ENCODE data around the gene TLE7. TPM values are rescaled to one million over a fixed set of nuclear protein-coding genes. Genes with fewer than 3 reads are reported as not detected.

Gene TLE7
- total RNA-seq, 4 donors from 2014 or later: not detected

DNA sequence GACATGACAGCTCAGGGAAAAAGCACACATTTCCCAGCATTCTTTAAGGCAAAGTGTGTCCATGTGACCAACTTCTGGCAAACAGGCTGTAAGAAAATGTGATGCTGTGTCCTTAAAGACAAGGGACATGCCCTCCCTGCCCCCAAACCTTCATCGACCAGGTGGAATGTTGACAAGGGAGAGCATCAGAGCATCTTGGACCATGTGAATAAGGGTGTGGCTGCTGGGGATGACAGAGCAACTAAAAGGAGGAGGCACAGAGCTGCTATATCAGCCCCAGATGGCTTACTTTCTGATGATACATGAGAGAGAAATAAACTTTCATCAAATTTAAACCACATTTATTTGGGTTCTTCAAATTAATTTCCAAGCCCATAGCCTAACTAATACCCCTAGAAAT is 22.4 kb upstream of the TLE7 start:
- DNase-seq (ENCODE audit: low spot score) (no peak), ATAC-seq (ENCODE audit: low FRiP score) (no peak)
- TF ChIP-seq, protein P1, sequence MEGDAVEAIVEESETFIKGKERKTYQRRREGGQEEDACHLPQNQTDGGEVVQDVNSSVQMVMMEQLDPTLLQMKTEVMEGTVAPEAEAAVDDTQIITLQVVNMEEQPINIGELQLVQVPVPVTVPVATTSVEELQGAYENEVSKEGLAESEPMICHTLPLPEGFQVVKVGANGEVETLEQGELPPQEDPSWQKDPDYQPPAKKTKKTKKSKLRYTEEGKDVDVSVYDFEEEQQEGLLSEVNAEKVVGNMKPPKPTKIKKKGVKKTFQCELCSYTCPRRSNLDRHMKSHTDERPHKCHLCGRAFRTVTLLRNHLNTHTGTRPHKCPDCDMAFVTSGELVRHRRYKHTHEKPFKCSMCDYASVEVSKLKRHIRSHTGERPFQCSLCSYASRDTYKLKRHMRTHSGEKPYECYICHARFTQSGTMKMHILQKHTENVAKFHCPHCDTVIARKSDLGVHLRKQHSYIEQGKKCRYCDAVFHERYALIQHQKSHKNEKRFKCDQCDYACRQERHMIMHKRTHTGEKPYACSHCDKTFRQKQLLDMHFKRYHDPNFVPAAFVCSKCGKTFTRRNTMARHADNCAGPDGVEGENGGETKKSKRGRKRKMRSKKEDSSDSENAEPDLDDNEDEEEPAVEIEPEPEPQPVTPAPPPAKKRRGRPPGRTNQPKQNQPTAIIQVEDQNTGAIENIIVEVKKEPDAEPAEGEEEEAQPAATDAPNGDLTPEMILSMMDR (IDR thresholded peaks at IDR 0.05): no peak

DNA sequence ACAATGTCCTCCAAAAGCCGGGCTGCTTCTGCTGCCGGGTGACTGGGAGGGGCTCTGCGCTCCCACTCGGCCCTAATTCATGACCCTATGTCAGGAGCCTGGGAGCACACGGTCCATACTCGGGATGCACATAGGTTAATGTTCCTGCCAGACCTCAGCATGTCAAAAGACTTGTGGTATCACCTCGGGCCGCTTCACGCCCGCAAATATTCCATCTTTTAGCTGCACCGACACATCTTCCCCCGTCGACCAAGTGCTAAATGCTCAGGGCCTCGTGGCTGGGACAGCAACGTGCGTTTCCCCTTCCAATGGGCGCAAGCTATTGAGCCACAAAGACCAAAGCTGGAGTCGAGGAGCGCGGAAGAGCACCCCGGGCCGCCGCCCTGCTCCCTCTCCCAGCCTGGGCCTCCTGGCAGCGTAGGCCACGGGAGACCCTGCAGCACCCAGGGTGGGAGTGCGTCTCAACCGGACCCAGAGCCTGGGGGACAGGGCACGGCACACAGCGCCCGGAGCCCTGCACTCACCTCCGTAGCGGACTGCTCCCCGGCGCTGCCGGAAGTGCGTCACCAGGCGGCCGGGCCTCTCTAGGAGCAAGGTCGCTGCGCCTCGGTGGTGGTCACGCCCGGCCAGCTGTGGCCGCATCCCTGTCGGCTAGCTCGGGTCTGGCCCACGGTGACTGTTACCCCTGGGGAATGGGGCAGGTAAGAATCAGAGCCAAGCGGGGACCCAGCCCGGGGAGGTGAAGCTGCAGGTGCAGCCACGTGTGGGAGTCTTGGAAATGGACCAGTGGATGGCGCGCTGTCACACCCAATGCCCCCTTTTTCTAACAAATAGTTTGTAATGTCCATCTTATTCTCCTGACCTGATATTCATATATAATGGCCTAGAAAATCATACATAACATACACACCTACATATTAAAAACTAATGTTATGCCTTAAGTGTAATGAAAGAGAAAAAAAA is 20.1 kb upstream of the TLE7 start, which contains the start of gene ZNF23:
ZNF23 (minus strand) TSS at position 562 of the 963 bp plus-strand sequence. CDS start 5,451 bp downstream, outside the sequence.
- peak; percentile 97 for ATAC-seq (ENCODE audit: low FRiP score)
- DNase-seq (ENCODE audit: low spot score): peak; percentile 60
- TF ChIP-seq, protein P1 (IDR thresholded peaks at IDR 0.05): no peak

DNA sequence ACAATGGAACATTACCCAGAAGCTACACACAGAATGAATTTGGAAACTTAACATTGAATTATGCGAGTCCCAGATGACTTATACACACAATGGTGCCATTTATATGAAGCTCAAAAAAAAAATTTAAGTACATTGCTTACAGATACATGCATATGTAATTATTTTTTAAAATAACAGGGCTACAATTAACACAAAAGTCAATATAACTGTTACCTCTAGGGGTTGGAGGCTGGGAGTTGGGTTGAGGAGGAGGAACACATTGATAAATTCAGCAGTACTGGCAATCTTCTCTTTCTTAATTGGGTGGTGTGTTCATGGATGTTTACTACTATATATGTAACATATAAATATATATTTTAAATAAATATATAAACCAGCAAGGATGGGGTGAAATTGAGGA is 19.1 kb upstream of the TLE7 start:
- TF ChIP-seq, protein P1 (IDR thresholded peaks at IDR 0.05): no peak
- no peak for ATAC-seq (ENCODE audit: low FRiP score)
- DNase-seq (ENCODE audit: low spot score): no peak

DNA sequence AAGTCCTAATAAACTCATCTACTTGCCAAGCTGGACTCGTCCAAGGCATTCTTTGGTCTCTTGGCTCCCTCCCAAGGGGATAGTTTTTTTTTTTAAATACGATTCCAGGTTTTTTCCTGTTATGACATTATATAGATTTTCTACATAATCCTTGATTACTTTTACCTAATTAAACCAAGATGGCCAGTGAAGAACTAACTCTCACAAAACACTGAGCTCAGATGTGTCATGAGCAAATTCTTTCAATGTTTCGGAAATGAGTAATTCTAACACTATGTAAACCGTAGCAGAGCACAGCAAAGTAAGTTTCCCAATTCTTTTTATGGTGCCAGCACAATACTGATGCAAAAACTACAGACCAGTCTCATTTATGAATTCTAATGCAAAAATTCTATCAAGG is 18.4 kb upstream of the TLE7 start:
- no peak for DNase-seq (ENCODE audit: low spot score)
- peak; percentile 56 for ATAC-seq (ENCODE audit: low FRiP score)
- TF ChIP-seq, protein P1 (IDR thresholded peaks at IDR 0.05): no peak

DNA sequence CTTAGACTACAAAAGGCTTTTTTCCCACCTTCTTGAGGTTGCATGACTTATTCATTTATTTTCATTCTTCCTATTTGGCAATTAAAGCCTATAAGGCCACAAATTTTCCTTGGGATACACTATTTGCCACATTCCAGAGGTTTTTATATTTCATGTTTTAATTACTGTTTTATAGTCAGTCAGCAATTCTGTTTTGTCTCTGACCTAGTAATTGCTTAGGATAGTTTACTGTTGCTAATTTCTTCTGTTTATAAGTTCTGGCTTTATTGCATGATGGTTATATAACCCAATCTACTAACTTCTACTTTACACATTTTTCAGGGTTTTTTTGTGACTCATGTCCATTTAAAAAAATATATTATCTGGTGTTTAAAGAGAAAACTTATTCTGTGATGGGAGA is 17.7 kb upstream of the TLE7 start:
- TF ChIP-seq, protein P1 (IDR thresholded peaks at IDR 0.05): no peak
- ATAC-seq (ENCODE audit: low FRiP score): no peak
- DNase-seq (ENCODE audit: low spot score): no peak

DNA sequence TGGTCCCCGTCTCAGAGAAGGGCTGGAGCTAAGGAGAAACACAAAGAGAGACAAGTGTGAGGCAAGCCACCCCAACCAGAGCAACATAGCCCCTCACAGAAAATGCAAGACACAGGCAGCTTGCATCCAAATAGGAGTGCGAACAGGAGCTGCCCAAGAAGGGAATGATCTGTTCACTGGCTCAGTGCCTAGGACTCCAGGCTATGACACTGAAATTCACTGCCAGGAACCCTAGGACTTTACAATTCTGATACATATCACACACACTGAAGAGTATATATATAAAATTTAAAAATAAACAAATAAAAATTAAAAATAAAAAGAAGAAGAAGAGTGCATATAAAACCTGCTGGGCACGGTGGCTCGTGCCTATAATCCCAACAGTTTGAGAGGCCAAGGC is 14.9 kb upstream of the TLE7 start:
- DNase-seq (ENCODE audit: low spot score) (no peak), ATAC-seq (ENCODE audit: low FRiP score) (no peak)
- TF ChIP-seq, protein P1 (IDR thresholded peaks at IDR 0.05): no peak

DNA sequence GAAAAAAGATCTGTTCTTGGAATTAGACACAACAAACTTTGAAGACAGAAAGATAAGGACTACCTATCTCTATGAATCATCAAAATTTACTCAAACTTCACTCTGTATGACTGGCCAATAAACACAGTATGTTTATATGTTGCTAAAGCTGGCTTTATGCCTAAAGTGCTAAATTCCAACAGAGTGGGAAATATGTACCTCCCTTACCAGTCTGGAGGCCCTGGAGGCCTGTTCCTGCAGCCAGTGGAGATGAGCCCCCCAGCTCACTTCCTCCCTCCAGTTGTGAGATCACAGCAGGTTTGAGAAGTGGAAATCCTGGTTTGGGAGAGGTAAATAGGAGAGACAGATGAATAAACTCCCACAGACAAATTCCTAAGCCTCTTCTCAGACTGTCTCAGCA is 11.2 kb upstream of the TLE7 start:
- TF ChIP-seq, protein P1 (IDR thresholded peaks at IDR 0.05): no peak
- DNase-seq (ENCODE audit: low spot score) (no peak), ATAC-seq (ENCODE audit: low FRiP score) (no peak)

Measured in omental fat pad (tissue), 4 donors.